Cardiac muscle cell (in vitro differentiated cells and primary cell): Measurements from ENCODE around the gene ZDHHC11. TPM values are rescaled to one million over a fixed set of nuclear protein-coding genes. Genes with fewer than 3 reads are reported as not detected.

Source experiments
- DNase-seq, 2 donors: peaks; one replicate each; pipeline versions ENCODE4 v3.0.0 to v3.0.0-alpha.2; 2010 to 2017; ENCODE audit warnings: low read depth in 1 of 2, low spot score in 1 of 2
- H3K27ac ChIP-seq: fragments of 200-600 bp; sonication (generic); 2 replicates; pipeline ENCODE4 v1.5.1; 2016
- H3K27me3 ChIP-seq: fragments of 200-600 bp; sonication (generic); 2 replicates; pipeline ENCODE4 v1.6.0; 2016; ENCODE audit warnings: control low read depth
- H3K36me3 ChIP-seq: fragments of 200-600 bp; sonication (generic); 2 replicates; pipeline ENCODE4 v1.5.1; 2016; ENCODE audit warnings: control low read depth
- H3K4me1 ChIP-seq: fragments of 200-600 bp; sonication (generic); 2 replicates; pipeline ENCODE4 v1.8.1; 2017; ENCODE audit warnings: low read depth, mild to moderate bottlenecking, mixed run types
- H3K4me3 ChIP-seq: fragments of 200-600 bp; sonication (generic); 2 replicates; pipeline ENCODE4 v1.5.1; 2016; ENCODE audit warnings: mild to moderate bottlenecking
- H3K9me3 ChIP-seq: fragments of 200-600 bp; sonication (generic); 2 replicates; pipeline ENCODE4 v1.5.1; 2017; ENCODE audit warnings: low read depth, mild to moderate bottlenecking, control low read depth
- CTCF ChIP-seq: IDR thresholded peaks from 2 replicates; pipeline ENCODE4 v1.5.1; 2012; ENCODE audit warnings: low read depth, mild to moderate bottlenecking, low read length
- polyA plus RNA-seq: library from polyadenylated mRNA; unstranded; fragments of >200 nt; fragmentation: Nextera tagmentation; extraction: Ambion mirVana; gene quantifications from 2 replicates; pipeline ENCODE4 v1.2.1, GENCODE V29; 2016
- total RNA-seq: library from RNA; depleted of rRNA; stranded (reverse); fragments of >200 nt; gene quantifications from 2 replicates; pipeline ENCODE4 v1.2.3, GENCODE V29; 2016

ZDHHC11 gene
- total RNA-seq (12.4 and 12.7 TPM in 2 replicates), polyA plus RNA-seq (5.0 and 12.4 TPM in 2 replicates)

- H3K36me3 ChIP-seq = no peaks in the 10 kb centered on the region
- no peak for DNase-seq
- H3K27me3 ChIP-seq = no peaks in the 10 kb centered on the region
- H3K9me3 ChIP-seq = no peaks in the 10 kb centered on the region
- peaks cover 8% of the 10 kb centered on the region for H3K4me1 ChIP-seq
- no peak within 1 kb of the TSS for H3K4me3 ChIP-seq
- H3K27ac ChIP-seq = no peak within 1 kb of the TSS
- no peak for TF ChIP-seq CTCF
Observed at GRCh38 chr5:850511-851006, at the start of gene ZDHHC11. Gene ZDHHC11 (minus strand): TSS chr5:850986. CDS start chr5:850602, 384 bp downstream.

- no peaks in the 10 kb centered on the region for H3K9me3 ChIP-seq
- no peak for DNase-seq
- peaks cover 13% of the 10 kb centered on the region for H3K36me3 ChIP-seq
- no peak for TF ChIP-seq CTCF
- H3K27me3 ChIP-seq = no peaks in the 10 kb centered on the region
- peaks cover 4% of the 10 kb centered on the region for H3K4me1 ChIP-seq
- no peak overlapping the region for H3K4me3 ChIP-seq
- H3K27ac ChIP-seq = no peak overlapping the region
Observed at GRCh38 chr5:893711-894110, 42.9 kb upstream of the ZDHHC11 start.

GRCh38 chr5:893137-893506 is 42.3 kb upstream of the ZDHHC11 start:
- no peak for DNase-seq
- peak overlapping the region; percentile 61 for H3K4me3 ChIP-seq
- no peaks in the 10 kb centered on the region for H3K9me3 ChIP-seq
- H3K36me3 ChIP-seq = peaks cover 18% of the 10 kb centered on the region
- TF ChIP-seq CTCF = no peak
- no peak overlapping the region for H3K27ac ChIP-seq
- H3K4me1 ChIP-seq = peaks cover 4% of the 10 kb centered on the region
- no peaks in the 10 kb centered on the region for H3K27me3 ChIP-seq

- peaks cover 24% of the 10 kb centered on the region for H3K36me3 ChIP-seq
- H3K4me1 ChIP-seq = peaks cover 4% of the 10 kb centered on the region
- H3K27ac ChIP-seq = peak within 1 kb of the TSS; percentile 96
- peak; percentile 79 to 89 for DNase-seq
- H3K9me3 ChIP-seq = no peaks in the 10 kb centered on the region
- H3K4me3 ChIP-seq = peak within 1 kb of the TSS; percentile 61
- TF ChIP-seq CTCF = no peak
- no peaks in the 10 kb centered on the region for H3K27me3 ChIP-seq
Observed at GRCh38 chr5:892394-893136, 41.8 kb upstream of the ZDHHC11 start, which contains the start of the genes BRD9 and TRIP13. Gene BRD9 (minus strand): TSS chr5:892801. CDS start chr5:892657, 144 bp downstream. Gene TRIP13 (plus strand): TSS chr5:892884. CDS start chr5:892999, 115 bp downstream.

- TF ChIP-seq CTCF = no peak
- DNase-seq = peak; percentile 30 to 34
- Histone ChIP-seq H3K4me1 (peaks cover 4% of the 10 kb centered on the region), H3K36me3 (peaks cover 29% of the 10 kb centered on the region), H3K9me3 (no peaks in the 10 kb centered on the region), H3K27ac (peak overlapping the region; percentile 96), H3K4me3 (peak overlapping the region; percentile 61), H3K27me3 (no peaks in the 10 kb centered on the region)
Observed at GRCh38 chr5:891837-892393, 41.1 kb upstream of the ZDHHC11 start.
